Suppressor macrophage (primary cell): ENCODE data around the gene ZNF668.
"Not testable (repeated sequence)": the region's sequence is repeated elsewhere in the genome, so short reads cannot be mapped to it uniquely, and the experiment has no call there.

Experiments used
- DNase-seq, 4 experiments: peaks; one replicate each; pipeline ENCODE4 v3.0.0-alpha.2; 2020 to 2022

Gene ZNF668

GRCh38 chr16:31100876-31101641 is 27.0 kb upstream of the ZNF668 start:
- DNase-seq = not testable (repeated sequence)

GRCh38 chr16:31099860-31100638 is 26.0 kb upstream of the ZNF668 start:
- peak in 3 of 4 experiments; percentile 43 to 56 (median 47) for DNase-seq

GRCh38 chr16:31094424-31095120 is 20.5 kb upstream of the ZNF668 start, which contains the start of gene VKORC1:
TSS of gene VKORC1 (minus strand) at chr16:31094797. CDS start at chr16:31094729, 68 bp downstream.
- peak; percentile 97 to 99 (median 98) for DNase-seq

GRCh38 chr16:31094088-31094423 is 20.0 kb upstream of the ZNF668 start:
- DNase-seq = peak in 1 of 4 experiments; percentile 26

- DNase-seq = peak in 1 of 4 experiments; percentile 23
Observed at GRCh38 chr16:31093132-31093703, 19.2 kb upstream of the ZNF668 start.

- DNase-seq = no peak
Observed at GRCh38 chr16:31092330-31092729, 18.3 kb upstream of the ZNF668 start.

- no peak for DNase-seq
Observed at GRCh38 chr16:31090540-31090939, 16.5 kb upstream of the ZNF668 start.

- DNase-seq = no peak
Observed at GRCh38 chr16:31089199-31089598, 15.2 kb upstream of the ZNF668 start.

GRCh38 chr16:31088459-31089183 is 14.6 kb upstream of the ZNF668 start, which contains the start of gene PRSS53:
TSS of gene PRSS53 (minus strand) at chr16:31088943. CDS start at chr16:31088809, 134 bp downstream.
- DNase-seq = no peak

GRCh38 chr16:31087971-31088370 is 13.9 kb upstream of the ZNF668 start:
- no peak for DNase-seq

- DNase-seq = no peak
Observed at GRCh38 chr16:31087481-31087880, 13.4 kb upstream of the ZNF668 start.

GRCh38 chr16:31086629-31086906 is 12.5 kb upstream of the ZNF668 start:
- DNase-seq = no peak

GRCh38 chr16:31085873-31086628 is 12.0 kb upstream of the ZNF668 start:
- no peak for DNase-seq

- DNase-seq = no peak
Observed at GRCh38 chr16:31085411-31085810, 11.4 kb upstream of the ZNF668 start.

GRCh38 chr16:31084584-31085302 is 10.7 kb upstream of the ZNF668 start:
- no peak for DNase-seq

- DNase-seq = no peak
Observed at GRCh38 chr16:31083981-31084380, 9.9 kb upstream of the ZNF668 start.

GRCh38 chr16:31083556-31083955 is 9.5 kb upstream of the ZNF668 start:
- no peak for DNase-seq

- no peak for DNase-seq
Observed at GRCh38 chr16:31083081-31083480, 9.0 kb upstream of the ZNF668 start.

- no peak for DNase-seq
Observed at GRCh38 chr16:31082368-31083045, 8.5 kb upstream of the ZNF668 start.
